ENCODE data around the gene LIPT1.

DNA sequence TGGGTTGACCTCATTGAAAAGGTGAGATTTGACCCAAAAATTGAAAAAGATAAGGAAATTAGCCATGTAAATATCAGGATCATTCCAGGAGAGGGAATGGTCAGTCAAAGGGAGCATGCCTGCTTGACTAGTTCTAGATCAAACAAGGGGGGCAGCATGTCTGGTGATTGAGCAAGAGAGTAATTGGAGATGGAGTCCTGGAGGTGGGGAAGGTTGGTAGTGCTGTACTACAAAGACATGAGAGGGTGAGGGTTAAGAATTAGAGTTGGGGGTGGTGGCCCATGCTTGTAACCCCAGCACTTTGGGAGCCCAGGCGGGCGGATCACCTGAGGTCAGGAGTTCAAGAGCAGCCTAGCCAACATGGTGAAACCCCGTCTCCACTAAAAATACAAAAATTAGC lies 28.3 kb downstream of the LIPT1 start:
- TF ChIP-seq CTCF (IDR thresholded peaks at IDR 0.05; ENCODE audit: insufficient read depth, low read depth, low read length): no peak
- no peak for TF ChIP-seq EZH2 (IDR thresholded peaks at IDR 0.05; ENCODE audit: insufficient read depth, low read length)

All from astrocyte (in vitro differentiated cells and primary cell).